ENCODE results near the gene PML.

PML gene, protein sequence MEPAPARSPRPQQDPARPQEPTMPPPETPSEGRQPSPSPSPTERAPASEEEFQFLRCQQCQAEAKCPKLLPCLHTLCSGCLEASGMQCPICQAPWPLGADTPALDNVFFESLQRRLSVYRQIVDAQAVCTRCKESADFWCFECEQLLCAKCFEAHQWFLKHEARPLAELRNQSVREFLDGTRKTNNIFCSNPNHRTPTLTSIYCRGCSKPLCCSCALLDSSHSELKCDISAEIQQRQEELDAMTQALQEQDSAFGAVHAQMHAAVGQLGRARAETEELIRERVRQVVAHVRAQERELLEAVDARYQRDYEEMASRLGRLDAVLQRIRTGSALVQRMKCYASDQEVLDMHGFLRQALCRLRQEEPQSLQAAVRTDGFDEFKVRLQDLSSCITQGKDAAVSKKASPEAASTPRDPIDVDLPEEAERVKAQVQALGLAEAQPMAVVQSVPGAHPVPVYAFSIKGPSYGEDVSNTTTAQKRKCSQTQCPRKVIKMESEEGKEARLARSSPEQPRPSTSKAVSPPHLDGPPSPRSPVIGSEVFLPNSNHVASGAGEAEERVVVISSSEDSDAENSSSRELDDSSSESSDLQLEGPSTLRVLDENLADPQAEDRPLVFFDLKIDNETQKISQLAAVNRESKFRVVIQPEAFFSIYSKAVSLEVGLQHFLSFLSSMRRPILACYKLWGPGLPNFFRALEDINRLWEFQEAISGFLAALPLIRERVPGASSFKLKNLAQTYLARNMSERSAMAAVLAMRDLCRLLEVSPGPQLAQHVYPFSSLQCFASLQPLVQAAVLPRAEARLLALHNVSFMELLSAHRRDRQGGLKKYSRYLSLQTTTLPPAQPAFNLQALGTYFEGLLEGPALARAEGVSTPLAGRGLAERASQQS

GRCh38 chr15:73994413-73994883, at the start of gene PML:
Gene PML (plus strand): TSS chr15:73994716. CDS start chr15:73994813, 97 bp downstream.
- DNase-seq = peak; percentile 90

GRCh38 chr15:73945130-73945508, 49.4 kb upstream of the PML start:
- DNase-seq = no peak

GRCh38 chr15:73946046-73946721, 48.3 kb upstream of the PML start:
- DNase-seq = no peak

GRCh38 chr15:73946795-73947370, 47.6 kb upstream of the PML start:
- no peak for DNase-seq

GRCh38 chr15:73947651-73948050, 46.9 kb upstream of the PML start:
- DNase-seq = no peak

DNA sequence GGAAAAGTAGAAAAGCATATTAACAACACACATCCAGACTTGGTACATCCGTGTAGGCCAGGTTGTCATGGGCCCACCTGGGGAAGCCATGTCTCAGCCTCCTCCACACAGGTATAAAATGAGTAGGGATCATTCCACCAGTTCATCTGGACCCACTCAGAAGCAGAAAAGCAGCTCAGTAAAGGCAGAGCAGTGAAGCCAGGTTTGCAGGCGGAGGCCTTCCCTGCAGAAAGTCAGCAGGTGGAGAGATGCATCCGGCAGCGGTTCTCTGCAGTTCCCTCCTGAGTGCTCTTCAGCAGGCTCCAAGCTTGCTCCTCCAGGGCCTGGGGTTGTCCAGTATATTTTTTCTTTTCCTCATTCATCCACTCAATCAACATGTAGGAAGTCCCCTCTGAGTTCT, 46.1 kb upstream of the PML start:
- DNase-seq = no peak

GRCh38 chr15:73948982-73949381, 45.5 kb upstream of the PML start:
- no peak for DNase-seq

DNA sequence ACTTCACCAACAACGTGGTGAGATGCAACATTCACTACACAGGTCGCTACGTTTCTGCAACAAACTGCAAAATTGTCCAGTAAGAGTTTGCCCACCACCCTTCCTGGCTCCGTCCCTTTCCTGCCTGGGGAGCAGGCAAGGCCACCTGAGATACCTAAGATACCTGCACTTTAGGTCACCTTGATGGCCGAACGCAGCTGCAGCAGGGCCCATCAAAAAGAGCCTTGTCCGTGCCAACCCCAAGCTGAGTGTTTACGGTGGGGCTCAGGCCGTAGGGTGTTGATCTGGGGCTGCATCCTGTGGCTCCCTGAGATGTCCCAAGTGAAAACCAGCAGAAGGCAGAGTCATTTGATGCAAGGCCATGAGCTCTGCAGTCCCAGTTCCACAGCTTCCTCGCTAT, 45.0 kb upstream of the PML start:
- no peak for DNase-seq

DNA sequence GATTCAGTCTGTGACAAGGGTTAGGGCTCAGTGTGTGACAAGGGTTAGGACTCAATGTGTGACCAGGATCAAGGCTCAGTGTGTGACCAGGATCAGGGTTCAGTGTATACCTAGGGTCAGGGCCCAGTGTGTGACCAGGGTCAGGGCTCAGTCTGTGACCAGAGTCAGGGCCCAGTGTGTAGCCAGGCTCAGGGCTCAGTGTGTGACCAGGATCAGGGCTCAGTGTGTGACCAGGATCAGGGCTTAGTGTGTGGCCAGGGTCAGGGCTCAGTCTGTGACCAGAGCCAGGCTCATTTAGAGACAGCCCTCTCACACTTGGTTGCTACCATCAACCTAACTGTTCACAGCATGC, 44.1 kb upstream of the PML start:
- no peak for DNase-seq

DNA sequence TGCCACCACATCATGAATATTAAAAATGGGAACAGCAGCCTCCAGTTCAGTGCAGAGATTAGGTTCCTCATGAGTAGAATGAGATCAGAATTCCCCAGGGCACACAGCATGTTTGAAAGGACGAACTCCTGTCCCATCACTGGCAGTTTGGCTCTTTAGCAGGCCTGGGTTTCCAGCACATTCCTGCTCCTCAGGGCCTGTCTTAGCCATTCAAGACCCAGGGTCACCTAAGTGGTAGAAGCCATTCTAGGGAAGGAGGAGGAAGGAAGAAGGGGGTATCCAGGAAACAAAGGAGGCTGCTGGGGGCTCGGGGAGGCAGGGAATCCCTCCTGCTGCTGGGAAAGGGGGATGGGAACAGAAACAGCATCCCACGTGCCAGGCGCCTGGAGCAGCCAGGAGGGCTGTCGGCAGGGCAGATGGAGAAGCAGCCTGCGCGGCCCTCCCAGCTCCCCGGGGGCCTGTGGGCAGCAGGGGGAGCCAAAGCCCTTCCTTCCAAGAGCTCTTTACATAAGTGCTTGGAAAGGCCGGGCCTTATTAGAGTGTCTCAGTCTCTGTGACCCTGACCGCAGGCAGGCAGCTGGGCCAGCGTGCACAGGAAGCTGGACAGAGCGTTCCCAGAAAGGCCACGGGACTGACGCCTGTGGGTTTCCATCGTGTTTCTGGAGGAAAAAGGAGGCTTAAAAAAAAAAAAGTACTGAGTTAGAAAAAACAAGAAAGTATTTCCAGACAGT, 43.5 kb upstream of the PML start:
- DNase-seq = peak; percentile 75

- no peak for DNase-seq
These were observed 42.9 kb upstream of the PML start for GRCh38 chr15:73951601-73952000.

GRCh38 chr15:73952171-73952912, 42.2 kb upstream of the PML start:
- DNase-seq = no peak

- no peak for DNase-seq
These were observed 41.4 kb upstream of the PML start for GRCh38 chr15:73952913-73953750.

DNA sequence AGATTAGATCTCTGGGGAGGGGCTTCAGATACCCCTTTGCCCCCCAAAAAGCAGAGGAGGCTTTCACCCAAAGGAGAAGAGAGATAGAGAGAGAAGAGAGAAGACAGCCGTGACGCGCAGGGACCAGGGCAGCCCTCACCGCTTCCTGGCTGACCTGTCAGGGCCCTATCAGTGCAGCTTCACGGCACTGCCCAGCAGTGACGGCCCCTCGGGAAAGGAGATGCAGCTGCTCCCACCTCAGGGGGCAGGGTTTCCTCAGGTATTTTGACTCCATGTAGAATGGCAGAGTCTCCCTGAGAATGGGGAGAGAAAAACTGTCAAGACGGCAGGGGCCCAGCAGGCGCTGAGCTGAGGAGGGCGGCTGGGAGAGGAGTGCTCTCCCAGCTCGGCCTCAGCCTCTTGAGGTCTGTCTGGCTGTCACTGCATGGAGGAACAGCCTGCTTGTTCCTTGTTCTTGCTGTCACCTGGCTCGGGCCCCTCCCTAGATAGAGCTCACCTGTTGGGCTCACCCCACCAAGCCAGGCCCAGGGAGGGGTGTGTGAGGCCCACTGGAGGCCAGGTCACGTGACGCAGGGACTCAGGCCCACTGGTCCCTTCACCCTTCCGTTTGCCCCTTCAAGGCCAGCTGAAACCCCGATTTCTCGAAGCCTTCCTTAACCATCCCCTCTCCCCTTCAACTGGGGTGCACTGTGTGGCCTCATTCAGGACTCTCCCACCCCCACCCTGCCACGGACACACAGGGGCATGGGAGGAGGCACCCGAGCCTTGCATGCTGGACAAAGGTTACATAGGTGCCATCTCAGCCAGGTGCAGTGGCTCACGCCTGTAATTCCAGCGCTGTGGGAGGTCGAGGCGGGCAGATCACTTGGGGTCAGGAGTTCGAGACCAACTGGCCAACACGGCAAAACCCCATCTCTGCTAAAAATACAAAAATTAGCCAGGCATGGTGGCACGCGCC, 40.0 kb upstream of the PML start:
- DNase-seq = no peak

- no peak for DNase-seq
These were observed 39.2 kb upstream of the PML start for GRCh38 chr15:73955326-73955725.

DNA sequence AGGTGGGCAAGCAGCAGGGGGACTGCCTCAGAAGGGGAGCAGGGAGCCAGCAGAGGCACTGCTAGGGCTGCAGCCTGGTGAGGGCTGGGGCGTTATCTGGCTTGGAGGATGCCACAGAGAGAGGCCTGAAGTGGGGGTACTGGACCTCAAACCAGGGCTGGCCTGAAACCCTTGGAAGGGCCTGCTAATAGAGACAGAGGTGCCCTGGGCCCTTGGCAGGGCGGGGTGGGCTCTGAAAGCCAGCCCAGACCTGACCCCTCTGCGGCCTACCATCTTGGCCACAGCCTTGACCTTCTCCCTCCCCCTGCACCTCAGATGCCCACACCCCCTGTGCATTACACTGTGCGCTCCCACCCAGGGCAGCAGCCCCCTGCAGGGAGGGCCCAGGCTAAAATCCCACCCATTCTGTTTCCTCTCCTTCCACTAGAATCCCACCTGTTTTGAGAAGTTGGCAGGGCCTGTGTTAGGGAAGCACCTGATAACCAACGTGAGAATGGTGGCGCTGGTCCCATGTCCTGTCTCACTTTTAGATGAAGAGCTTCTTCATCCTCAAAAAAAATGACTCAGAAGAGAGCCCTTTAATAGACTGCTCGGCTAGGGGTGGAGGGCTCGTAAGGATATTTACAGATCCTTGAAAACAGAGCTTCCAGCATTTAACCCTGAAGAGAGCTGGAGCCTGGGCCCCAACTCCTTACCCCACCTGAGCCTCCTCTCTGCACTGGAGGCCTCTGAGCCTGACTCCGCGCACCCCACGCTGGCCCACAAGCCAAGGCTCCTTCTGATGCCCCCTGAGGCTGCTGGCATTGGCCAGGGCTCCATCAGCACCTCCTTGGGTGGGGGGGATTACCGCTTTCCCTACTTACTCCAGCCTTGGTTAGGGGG, 38.4 kb upstream of the PML start:
- DNase-seq = no peak

GRCh38 chr15:73956743-73957135, 37.8 kb upstream of the PML start:
- no peak for DNase-seq

GRCh38 chr15:73957276-73957675, 37.2 kb upstream of the PML start:
- DNase-seq = no peak

Measured in activated naive CD4-positive, alpha-beta T cell treated with anti-CD3 and anti-CD28 coated beads, Interleukin-2, amount 50 U/mL, for 16 hours (primary cell).